Measurements from ENCODE around the gene PTDSS2.
A peak's percentile ranks its signal among the peaks of the same experiment; 100 is the strongest.

PTDSS2 gene

DNA sequence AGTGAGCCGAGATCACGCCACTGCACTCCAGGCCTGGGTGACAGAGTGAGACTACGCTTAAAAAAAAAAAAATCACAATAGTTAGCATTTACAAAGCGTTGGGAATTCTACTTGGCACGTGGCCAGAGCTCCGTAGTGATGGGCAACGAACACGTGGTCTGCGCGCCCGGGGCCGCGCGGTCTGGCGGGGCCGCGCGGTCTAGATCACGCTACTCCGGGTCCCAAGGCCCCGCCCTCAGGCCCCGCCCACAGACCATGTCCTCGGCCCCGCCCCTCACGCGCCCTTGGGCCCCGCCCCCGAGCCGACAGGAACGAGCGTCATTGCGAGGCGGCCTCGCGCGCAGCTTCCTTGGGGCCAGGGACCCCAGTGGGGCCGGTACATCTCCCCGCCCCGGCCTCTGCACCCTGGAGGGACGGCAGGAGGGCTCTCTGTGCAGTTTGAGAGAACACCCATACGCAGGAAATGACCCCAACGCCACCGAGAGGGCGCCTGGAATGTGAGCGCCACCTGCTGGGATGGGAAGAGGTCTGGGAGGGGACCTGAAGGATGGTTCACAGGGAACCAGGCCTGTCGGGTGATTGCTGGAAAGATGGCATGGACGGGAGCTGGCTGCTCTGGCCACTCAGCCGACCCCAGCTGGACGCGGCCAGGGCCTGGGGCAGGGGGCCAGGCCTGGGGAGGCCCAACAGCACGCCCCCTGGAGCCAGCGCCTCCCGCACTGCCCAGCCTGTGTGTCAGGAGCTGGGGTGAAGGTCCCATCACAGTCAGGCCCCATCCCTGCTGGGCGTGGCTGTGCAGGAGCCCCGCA, 2.0 kb upstream of the PTDSS2 start:
- no peak for FAIRE-seq
- peak; percentile 77 for DNase-seq (ENCODE audit: low spot score)

GRCh38 chr11:450809-451451, 851 bp downstream of the PTDSS2 start:
- DNase-seq (ENCODE audit: low spot score) (peak; percentile 45), FAIRE-seq (no peak)

DNA sequence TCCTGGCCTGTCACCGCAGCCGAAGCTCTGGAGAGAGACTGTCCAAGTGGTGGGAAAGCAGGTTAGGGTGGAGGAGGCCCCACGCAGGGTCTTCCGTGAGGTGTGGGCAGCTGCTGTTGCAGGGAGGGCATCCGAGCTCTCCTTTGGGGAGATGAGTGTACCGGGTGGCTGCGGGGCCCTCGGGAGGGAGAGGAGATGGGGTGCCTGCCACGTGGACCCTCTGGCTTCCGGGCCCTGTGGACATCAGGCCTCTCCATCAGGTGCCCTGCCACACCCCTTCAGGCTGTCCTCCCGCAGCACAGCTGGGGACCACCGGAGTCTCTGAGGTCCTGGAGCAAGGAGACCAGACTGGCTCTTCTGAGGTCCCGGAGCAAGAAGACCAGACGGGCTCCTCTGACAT, 1.7 kb downstream of the PTDSS2 start:
- DNase-seq (ENCODE audit: low spot score) = no peak
- no peak for FAIRE-seq

GRCh38 chr11:452203-452744, 2.2 kb downstream of the PTDSS2 start:
- FAIRE-seq = no peak

DNA sequence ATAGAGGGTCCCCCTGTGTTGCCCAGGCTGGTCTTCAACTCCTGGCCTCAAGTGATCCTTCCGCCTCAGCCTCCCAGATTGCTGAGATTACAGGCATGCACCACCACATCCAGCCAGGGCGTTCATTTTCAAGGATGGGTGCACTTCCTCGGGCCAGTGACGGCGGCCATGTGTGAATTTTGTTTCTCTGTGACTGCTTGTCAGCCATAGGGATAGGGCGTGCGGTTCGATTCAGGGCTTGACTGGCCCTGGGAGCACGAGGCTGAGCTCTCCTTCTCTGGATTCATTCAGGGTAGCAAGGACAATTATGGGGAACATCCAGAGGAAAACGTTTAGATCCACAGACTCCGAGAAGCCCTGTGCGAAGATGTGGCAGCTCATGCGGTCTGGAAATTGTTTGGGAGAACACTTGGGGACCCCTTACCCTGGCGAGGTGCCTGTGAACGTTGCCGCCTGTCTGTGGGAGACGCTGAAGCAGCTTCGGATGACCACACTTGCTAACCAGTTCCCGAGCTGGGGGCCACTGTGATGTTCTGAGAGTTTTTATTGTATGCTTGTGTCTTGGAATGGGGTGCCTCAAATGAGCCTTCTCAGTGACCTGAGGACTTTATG, 2.9 kb downstream of the PTDSS2 start:
- FAIRE-seq (no peak), DNase-seq (ENCODE audit: low spot score) (no peak)

More at GRCh38 chr11:452203-452744, 2.2 kb downstream of the PTDSS2 start:
- DNase-seq (ENCODE audit: low spot score) = no peak

- DNase-seq (ENCODE audit: low spot score) (no peak), FAIRE-seq (no peak)
These were observed 3.5 kb downstream of the PTDSS2 start for GRCh38 chr11:453564-453963.

DNA sequence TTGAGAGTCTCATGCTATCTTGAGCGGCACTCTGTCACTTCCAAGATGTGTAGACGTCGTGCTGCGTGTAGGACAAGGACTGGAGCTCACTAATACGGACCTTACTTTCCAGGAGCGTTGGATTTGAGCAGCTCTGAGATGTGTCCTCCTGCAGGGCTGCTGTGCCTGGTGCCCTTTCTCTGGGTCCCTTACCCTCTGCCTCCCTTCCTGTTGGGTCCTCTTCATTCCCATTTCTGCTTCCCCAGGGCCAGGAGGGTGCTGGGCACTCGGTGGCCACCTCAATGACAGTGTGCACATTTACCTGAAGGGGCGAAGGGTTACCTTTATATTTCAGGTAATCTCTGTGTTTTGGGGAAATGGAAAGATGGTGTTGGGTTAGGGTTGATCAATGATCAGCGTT, 4.0 kb downstream of the PTDSS2 start:
- FAIRE-seq (no peak), DNase-seq (ENCODE audit: low spot score) (no peak)

- no peak for FAIRE-seq
These were observed 4.9 kb downstream of the PTDSS2 start for GRCh38 chr11:454801-455565.

DNA sequence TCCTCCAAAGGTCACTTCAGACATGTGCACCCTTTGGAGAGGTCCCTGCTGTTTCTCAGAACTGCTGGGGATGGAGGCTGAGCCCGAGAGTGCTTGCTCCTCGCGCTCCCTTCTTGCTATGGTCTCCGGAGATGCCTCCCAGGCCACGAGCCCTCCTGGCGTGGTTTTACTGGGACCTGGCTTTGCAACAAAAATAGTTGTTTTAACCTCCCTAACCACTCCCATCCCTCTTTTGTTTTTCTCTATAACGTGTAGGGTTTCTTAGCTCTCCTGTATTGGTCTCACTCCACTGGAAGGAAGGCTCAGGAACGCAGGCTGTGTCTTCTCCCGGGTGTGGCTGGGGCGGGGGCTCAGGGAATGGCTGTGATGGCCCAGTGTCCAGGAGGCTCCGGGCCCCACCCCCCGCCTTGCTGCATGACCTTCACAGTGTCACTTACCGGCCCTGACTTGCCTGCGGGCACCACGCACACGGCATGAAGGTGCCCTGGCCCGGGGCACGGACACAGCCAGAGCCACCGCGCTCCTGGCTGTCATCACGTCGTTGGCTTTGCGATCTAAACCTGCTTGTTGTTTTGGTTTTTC, 5.6 kb downstream of the PTDSS2 start:
- no peak for DNase-seq (ENCODE audit: low spot score)
- no peak for FAIRE-seq

More at GRCh38 chr11:454801-455565, 4.9 kb downstream of the PTDSS2 start:
- DNase-seq (ENCODE audit: low spot score) = no peak

DNA sequence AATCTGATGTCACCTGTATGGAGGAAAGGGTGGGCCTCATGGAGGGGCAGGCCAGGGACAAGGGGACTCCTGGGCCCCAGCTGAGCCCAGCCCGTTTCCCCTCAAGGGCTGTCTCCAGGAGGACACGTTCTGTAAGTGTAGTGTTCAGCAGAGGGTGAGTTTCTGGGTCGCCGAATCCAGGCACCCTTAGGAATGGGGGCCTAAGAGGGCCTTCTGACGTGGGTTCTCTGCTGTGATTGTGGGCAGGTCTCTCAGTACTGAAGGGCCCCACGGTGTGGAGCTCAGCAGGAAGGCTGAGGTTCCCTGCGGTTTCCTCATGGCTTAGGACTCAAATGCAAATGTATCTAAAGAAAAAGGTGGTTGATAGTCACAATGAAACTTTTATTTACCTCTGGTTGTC, 6.5 kb downstream of the PTDSS2 start:
- no peak for DNase-seq (ENCODE audit: low spot score)
- no peak for FAIRE-seq

GRCh38 chr11:457111-457760, 7.2 kb downstream of the PTDSS2 start:
- FAIRE-seq = no peak
- DNase-seq (ENCODE audit: low spot score) = no peak

- DNase-seq (ENCODE audit: low spot score) = no peak
- FAIRE-seq = no peak
These were observed 9.6 kb downstream of the PTDSS2 start for GRCh38 chr11:459511-460220.

- no peak for FAIRE-seq
- no peak for DNase-seq (ENCODE audit: low spot score)
These were observed 10.5 kb downstream of the PTDSS2 start for GRCh38 chr11:460331-461199.

DNA sequence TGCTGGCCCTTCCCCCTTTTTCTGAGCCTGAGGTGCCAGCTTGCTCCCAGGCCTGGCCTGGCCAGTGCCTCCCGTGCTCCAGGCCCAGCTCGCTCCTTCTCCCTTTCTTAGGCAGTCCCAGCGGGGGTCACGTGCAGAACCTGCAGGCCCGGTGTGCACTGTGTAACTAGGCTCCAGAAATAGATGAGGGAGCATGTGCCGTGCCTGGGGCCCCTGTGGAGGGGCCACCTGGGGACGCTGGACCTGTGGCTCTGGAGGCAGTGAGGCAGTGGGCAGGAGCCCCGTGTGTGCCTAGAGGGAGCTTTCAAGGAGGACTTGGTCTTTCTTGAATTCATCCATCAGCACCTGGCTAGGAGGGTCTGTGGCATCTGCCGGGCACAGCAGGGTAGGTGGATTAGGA, 11.5 kb downstream of the PTDSS2 start:
- FAIRE-seq (no peak), DNase-seq (ENCODE audit: low spot score) (no peak)

GRCh38 chr11:462107-462890, 12.2 kb downstream of the PTDSS2 start:
- FAIRE-seq (no peak), DNase-seq (ENCODE audit: low spot score) (no peak)

GRCh38 chr11:464316-464715, 14.2 kb downstream of the PTDSS2 start:
- DNase-seq (ENCODE audit: low spot score) (no peak), FAIRE-seq (no peak)

GRCh38 chr11:465896-466530, 15.9 kb downstream of the PTDSS2 start:
- DNase-seq (ENCODE audit: low spot score) (no peak), FAIRE-seq (no peak)

- no peak for DNase-seq (ENCODE audit: low spot score)
- no peak for FAIRE-seq
These were observed 18.0 kb downstream of the PTDSS2 start for GRCh38 chr11:468036-468435.
